ENCODE data around the gene ITGA2B.

DNA sequence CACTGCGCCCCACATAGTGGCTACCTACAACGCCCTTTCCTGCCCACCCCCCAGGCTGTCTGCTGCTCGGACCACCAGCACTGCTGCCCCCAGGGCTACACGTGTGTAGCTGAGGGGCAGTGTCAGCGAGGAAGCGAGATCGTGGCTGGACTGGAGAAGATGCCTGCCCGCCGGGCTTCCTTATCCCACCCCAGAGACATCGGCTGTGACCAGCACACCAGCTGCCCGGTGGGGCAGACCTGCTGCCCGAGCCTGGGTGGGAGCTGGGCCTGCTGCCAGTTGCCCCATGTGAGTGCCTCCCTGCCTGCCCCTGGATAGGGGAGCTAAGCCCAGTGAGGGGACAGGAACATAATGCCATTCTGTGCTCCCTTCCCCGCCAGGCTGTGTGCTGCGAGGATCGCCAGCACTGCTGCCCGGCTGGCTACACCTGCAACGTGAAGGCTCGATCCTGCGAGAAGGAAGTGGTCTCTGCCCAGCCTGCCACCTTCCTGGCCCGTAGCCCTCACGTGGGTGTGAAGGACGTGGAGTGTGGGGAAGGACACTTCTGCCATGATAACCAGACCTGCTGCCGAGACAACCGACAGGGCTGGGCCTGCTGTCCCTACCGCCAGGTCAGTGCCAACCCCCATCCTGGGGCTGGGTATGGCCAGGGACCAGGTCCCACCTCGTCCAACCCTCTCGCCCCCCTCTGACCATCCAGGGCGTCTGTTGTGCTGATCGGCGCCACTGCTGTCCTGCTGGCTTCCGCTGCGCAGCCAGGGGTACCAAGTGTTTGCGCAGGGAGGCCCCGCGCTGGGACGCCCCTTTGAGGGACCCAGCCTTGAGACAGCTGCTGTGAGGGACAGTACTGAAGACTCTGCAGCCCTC, 37.3 kb downstream of the ITGA2B start:
- TF ChIP-seq, protein P1, sequence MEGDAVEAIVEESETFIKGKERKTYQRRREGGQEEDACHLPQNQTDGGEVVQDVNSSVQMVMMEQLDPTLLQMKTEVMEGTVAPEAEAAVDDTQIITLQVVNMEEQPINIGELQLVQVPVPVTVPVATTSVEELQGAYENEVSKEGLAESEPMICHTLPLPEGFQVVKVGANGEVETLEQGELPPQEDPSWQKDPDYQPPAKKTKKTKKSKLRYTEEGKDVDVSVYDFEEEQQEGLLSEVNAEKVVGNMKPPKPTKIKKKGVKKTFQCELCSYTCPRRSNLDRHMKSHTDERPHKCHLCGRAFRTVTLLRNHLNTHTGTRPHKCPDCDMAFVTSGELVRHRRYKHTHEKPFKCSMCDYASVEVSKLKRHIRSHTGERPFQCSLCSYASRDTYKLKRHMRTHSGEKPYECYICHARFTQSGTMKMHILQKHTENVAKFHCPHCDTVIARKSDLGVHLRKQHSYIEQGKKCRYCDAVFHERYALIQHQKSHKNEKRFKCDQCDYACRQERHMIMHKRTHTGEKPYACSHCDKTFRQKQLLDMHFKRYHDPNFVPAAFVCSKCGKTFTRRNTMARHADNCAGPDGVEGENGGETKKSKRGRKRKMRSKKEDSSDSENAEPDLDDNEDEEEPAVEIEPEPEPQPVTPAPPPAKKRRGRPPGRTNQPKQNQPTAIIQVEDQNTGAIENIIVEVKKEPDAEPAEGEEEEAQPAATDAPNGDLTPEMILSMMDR (IDR thresholded peaks at IDR 0.05) = no peak
- no peak for TF ChIP-seq POLR2A (IDR thresholded peaks at IDR 0.05)
